Eye (tissue), 1 donor: Measurements from ENCODE around the gene ADD2.

ENCODE experiments used
- DNase-seq: peaks from one replicate; pipeline ENCODE4 v3.0.0-alpha.2; 2015

Gene ADD2

GRCh38 chr2:70668432-70668831 lies 99.6 kb downstream of the ADD2 start:
- no peak for DNase-seq

- DNase-seq = no peak
These were observed 103.5 kb downstream of the ADD2 start for GRCh38 chr2:70664525-70664924.

GRCh38 chr2:70663411-70663810 lies 104.6 kb downstream of the ADD2 start:
- no peak for DNase-seq

GRCh38 chr2:70659551-70659950 lies 108.4 kb downstream of the ADD2 start:
- DNase-seq = no peak

GRCh38 chr2:70658476-70658875 lies 109.5 kb downstream of the ADD2 start:
- no peak for DNase-seq

- DNase-seq = no peak
These were observed 110.8 kb downstream of the ADD2 start for GRCh38 chr2:70657246-70657645.

GRCh38 chr2:70656421-70657010 lies 111.5 kb downstream of the ADD2 start:
- DNase-seq = no peak

GRCh38 chr2:70655786-70656185 lies 112.2 kb downstream of the ADD2 start:
- DNase-seq = no peak

GRCh38 chr2:70655211-70655610 lies 112.8 kb downstream of the ADD2 start:
- peak; percentile 65 for DNase-seq

GRCh38 chr2:70651727-70652126 lies 116.3 kb downstream of the ADD2 start:
- no peak for DNase-seq

- DNase-seq = no peak
These were observed 117.0 kb downstream of the ADD2 start for GRCh38 chr2:70651014-70651413.

GRCh38 chr2:70648961-70649360 lies 119.0 kb downstream of the ADD2 start:
- no peak for DNase-seq

GRCh38 chr2:70647873-70648481 lies 120.0 kb downstream of the ADD2 start:
- peak; percentile 92 for DNase-seq

GRCh38 chr2:70646420-70646818 lies 121.6 kb downstream of the ADD2 start:
- no peak for DNase-seq

- no peak for DNase-seq
These were observed 122.1 kb downstream of the ADD2 start for GRCh38 chr2:70645733-70646419.

- DNase-seq = no peak
These were observed 124.3 kb downstream of the ADD2 start for GRCh38 chr2:70643715-70644114.

- DNase-seq = no peak
These were observed 126.7 kb downstream of the ADD2 start for GRCh38 chr2:70641263-70641784.

- DNase-seq = no peak
These were observed 128.1 kb downstream of the ADD2 start for GRCh38 chr2:70639841-70640436.

GRCh38 chr2:70638561-70638960 lies 129.4 kb downstream of the ADD2 start:
- no peak for DNase-seq

GRCh38 chr2:70633508-70633907 lies 134.5 kb downstream of the ADD2 start:
- DNase-seq = no peak

GRCh38 chr2:70632966-70633365 lies 135.0 kb downstream of the ADD2 start:
- DNase-seq = no peak

GRCh38 chr2:70632388-70632787 lies 135.6 kb downstream of the ADD2 start:
- no peak for DNase-seq

GRCh38 chr2:70630761-70631160 lies 137.2 kb downstream of the ADD2 start:
- DNase-seq = no peak
